GM12878 (cell line): ENCODE data around the gene FGGY.

Experiments used
- HDAC2 ChIP-seq: fragments of 200-600 bp; sonication (generic); IDR thresholded peaks from 2 replicates; pipeline ENCODE4 v1.6.1; 2017
- MYC ChIP-seq: IDR thresholded peaks from 2 replicates; pipeline ENCODE4 v1.6.1; 2011; ENCODE audit warnings: mild to moderate bottlenecking, low read length, moderate library complexity, inconsistent platforms; ENCODE audit not compliant: insufficient read depth, insufficient replicate concordance, insufficient read length, severe bottlenecking

DNA sequence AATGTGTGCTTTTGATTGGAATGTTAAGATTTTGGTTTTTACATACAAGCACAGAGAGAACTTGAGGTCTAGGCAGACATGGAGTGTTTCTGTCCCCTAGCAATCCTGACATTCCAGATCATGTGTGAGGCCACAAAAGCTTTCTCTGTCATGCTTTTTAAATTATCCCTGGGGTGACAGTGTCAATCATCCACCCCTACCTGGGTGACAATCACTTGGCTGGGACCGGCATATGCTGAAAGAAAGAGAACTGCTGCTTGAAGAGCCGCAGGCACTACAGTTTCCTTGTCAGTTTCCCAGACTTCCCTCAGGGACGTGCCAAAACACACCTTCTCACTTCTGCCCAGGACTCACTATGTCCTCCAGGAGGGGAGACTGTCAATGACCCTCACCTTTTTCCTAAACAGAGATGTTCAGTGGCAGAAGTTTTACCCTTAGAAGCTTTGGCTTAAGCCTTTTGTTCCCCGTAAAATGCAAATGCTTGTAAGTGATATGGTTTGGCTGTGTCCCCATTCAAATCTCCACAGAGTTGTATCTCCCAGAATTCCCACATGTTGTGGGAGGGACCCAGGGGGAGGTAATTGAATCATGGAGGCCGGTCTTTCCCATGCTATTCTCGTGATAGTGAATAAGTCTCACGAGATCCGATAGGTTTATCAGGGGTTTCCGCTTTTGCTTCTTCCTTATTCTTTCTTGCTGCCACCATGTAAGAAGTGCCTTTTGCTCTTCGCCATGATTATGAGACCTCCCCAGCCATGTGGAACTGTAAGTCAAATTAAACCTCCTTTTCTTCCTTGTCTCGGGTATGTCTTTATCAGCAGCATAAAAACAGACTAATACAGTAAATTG is 217.4 kb downstream of the FGGY start:
- no peak for TF ChIP-seq HDAC2
- no peak for TF ChIP-seq MYC
